ENCODE data around the gene CACNA2D4. TPM values are rescaled to one million over a fixed set of nuclear protein-coding genes. Genes with fewer than 3 reads are reported as not detected.

The CACNA2D4 gene, protein sequence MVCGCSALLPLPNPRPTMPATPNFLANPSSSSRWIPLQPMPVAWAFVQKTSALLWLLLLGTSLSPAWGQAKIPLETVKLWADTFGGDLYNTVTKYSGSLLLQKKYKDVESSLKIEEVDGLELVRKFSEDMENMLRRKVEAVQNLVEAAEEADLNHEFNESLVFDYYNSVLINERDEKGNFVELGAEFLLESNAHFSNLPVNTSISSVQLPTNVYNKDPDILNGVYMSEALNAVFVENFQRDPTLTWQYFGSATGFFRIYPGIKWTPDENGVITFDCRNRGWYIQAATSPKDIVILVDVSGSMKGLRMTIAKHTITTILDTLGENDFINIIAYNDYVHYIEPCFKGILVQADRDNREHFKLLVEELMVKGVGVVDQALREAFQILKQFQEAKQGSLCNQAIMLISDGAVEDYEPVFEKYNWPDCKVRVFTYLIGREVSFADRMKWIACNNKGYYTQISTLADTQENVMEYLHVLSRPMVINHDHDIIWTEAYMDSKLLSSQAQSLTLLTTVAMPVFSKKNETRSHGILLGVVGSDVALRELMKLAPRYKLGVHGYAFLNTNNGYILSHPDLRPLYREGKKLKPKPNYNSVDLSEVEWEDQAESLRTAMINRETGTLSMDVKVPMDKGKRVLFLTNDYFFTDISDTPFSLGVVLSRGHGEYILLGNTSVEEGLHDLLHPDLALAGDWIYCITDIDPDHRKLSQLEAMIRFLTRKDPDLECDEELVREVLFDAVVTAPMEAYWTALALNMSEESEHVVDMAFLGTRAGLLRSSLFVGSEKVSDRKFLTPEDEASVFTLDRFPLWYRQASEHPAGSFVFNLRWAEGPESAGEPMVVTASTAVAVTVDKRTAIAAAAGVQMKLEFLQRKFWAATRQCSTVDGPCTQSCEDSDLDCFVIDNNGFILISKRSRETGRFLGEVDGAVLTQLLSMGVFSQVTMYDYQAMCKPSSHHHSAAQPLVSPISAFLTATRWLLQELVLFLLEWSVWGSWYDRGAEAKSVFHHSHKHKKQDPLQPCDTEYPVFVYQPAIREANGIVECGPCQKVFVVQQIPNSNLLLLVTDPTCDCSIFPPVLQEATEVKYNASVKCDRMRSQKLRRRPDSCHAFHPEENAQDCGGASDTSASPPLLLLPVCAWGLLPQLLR
- total RNA-seq, result 2.1 and 2.8 TPM in 2 replicates

DNA sequence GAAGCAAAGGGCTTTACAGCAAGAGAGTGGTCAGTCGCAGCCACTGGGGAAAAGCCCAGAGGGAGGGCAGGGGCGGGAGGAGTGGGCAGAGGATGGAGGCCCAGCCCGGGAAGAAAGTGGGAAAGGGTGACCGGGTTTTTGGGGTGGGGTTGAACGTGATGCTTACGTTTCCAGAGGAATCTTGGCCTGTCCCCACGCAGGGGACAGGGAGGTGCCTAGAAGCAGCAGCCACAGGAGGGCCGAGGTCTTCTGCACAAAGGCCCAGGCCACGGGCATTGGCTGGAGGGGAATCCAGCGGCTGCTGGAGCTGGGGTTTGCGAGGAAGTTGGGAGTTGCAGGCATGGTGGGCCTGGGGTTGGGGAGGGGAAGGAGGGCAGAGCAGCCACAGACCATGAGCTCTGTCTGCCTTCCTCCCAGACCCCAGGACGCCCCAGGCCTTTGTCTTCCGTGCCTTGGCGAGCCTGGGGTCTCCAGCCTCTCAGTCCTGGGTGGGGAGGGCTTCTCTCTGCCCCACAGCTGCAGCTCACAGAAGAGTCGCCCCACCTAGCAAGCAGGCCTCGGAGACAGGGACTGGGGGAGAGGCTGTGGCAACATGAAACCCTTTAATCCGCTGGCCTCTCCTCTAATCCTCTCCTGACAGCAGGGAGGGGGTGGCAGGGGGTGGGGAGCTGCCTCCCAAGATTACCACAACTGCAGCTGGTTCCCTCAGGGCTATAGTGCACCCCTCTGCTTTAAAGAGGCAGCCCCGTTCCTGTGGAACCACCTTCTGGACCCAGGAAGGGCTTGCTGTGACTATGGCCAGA is at the start of gene CACNA2D4:
Gene CACNA2D4, minus strand, starts transcription at position 572 of the 803 bp plus-strand sequence. Its CDS starts 179 bp downstream, at position 393.
- ATAC-seq (ENCODE audit: low read depth), result no peak
- intact Hi-C loops (cut with micrococcal nuclease), result loop anchor here (2.0 kb wide), 1 partner anchor 15 kb away; no protein-coding TSS in a partner anchor
- H3K27me3 Mint-ChIP-seq, result peaks cover 9% of the 10 kb centered on the region

DNA sequence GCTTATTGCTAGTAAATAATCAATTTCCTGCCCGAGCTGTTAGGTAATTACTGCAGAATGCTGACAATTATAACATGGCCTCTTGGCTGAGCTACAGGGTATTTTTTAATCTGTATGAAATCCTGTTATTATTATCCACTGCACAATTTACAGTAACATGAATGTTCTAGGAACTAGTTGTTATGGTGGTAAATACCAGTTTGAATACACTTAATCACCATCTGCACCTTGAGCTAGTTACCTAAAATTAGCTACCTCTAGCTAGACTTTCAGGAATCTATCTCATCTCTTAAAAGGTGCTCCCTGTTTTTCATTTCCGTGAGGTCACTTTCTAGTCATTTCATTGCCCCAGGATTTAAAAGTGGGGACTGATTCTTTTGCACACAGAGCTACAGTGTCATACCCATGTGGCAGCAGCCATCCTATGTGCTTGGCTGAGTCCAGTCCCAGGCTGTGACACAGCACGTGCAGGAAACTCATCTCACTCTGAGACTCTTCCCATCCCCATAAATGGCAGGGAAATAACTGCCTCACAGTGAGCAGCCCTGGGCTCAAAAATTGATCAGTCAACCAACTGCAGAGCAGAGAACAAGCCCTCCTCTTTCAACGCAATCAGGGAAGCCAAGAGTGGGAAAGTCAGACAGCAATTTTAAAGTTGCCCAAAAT is 48.2 kb upstream of the CACNA2D4 start:
- Mint-ChIP-seq H3K9me3 (no peaks in the 10 kb centered on the region), H3K27ac (no peak overlapping the region), H3K4me1 (no peaks in the 10 kb centered on the region), H3K4me3 (no peak overlapping the region), H3K36me3 (ENCODE audit: low read depth) (peaks cover 46% of the 10 kb centered on the region), H3K27me3 (no peaks in the 10 kb centered on the region)
- CTCF ChIA-PET, result interaction anchor here (0.8 to 1.5 kb wide), 2 partner anchors 27 to 314 kb away, joined by 3 to 4 read pairs; no protein-coding TSS in a partner anchor
- TF ChIP-seq, protein P1, sequence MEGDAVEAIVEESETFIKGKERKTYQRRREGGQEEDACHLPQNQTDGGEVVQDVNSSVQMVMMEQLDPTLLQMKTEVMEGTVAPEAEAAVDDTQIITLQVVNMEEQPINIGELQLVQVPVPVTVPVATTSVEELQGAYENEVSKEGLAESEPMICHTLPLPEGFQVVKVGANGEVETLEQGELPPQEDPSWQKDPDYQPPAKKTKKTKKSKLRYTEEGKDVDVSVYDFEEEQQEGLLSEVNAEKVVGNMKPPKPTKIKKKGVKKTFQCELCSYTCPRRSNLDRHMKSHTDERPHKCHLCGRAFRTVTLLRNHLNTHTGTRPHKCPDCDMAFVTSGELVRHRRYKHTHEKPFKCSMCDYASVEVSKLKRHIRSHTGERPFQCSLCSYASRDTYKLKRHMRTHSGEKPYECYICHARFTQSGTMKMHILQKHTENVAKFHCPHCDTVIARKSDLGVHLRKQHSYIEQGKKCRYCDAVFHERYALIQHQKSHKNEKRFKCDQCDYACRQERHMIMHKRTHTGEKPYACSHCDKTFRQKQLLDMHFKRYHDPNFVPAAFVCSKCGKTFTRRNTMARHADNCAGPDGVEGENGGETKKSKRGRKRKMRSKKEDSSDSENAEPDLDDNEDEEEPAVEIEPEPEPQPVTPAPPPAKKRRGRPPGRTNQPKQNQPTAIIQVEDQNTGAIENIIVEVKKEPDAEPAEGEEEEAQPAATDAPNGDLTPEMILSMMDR (IDR thresholded peaks at IDR 0.05), result no peak
- intact Hi-C loops (cut with micrococcal nuclease), result no loop called here
- no peak for ATAC-seq (ENCODE audit: low read depth)
- DNase-seq, result no peak
- POLR2A ChIA-PET, result no interaction called here

More for the DNA sequence above, at the start of gene CACNA2D4:
- DNase-seq, result no peak
- peak within 1 kb of the TSS; percentile 87 for H3K27ac Mint-ChIP-seq
- ChIA-PET CTCF (interaction anchor here (2.4 kb wide), 1 partner anchor 22 kb away, joined by 10 read pairs; no protein-coding TSS in a partner anchor), POLR2A (interaction anchor here (0.6 to 1.4 kb wide), 7 partner anchors 15 to 1308 kb away, joined by 3 to 5 read pairs (median 4); partner anchors contain the start of gene ADIPOR2)
- no peaks in the 10 kb centered on the region for H3K36me3 Mint-ChIP-seq (ENCODE audit: low read depth)
- H3K9me3 Mint-ChIP-seq, result no peaks in the 10 kb centered on the region
- TF ChIP-seq, protein P1 (IDR thresholded peaks at IDR 0.05), result no peak
- H3K4me1 Mint-ChIP-seq, result peaks cover 50% of the 10 kb centered on the region
- peak within 1 kb of the TSS; percentile 86 for H3K4me3 Mint-ChIP-seq

DNA sequence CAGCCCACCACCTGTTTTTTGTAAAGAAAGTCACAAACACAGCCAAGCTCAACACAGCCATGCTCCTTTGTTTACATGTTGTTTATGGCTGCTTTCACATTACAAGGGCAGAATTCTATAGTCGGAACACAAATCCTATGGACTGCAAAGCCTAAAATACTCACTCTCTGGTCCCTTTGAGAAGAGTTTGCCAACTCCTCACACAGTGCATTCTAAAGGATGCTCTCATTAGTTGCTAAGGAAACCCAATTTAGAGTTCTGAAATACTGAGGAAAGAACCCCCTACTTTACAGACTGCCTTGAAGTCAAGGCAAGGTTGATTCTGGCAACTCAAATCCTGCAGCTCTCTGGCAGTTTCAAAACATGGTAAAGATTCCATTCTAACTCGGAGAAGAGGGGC is 47.5 kb upstream of the CACNA2D4 start:
- Mint-ChIP-seq H3K9me3 (no peaks in the 10 kb centered on the region), H3K27ac (no peak overlapping the region), H3K27me3 (no peaks in the 10 kb centered on the region), H3K4me3 (no peak overlapping the region), H3K36me3 (ENCODE audit: low read depth) (peaks cover 54% of the 10 kb centered on the region), H3K4me1 (no peaks in the 10 kb centered on the region)
- ChIA-PET POLR2A (no interaction called here), CTCF (interaction anchor here (0.8 kb wide), 1 partner anchor 26 kb away, joined by 3 read pairs; no protein-coding TSS in a partner anchor)
- intact Hi-C loops (cut with micrococcal nuclease), result no loop called here
- TF ChIP-seq, protein P1 (IDR thresholded peaks at IDR 0.05), result no peak
- ATAC-seq (ENCODE audit: low read depth) (no peak), DNase-seq (no peak)

DNA sequence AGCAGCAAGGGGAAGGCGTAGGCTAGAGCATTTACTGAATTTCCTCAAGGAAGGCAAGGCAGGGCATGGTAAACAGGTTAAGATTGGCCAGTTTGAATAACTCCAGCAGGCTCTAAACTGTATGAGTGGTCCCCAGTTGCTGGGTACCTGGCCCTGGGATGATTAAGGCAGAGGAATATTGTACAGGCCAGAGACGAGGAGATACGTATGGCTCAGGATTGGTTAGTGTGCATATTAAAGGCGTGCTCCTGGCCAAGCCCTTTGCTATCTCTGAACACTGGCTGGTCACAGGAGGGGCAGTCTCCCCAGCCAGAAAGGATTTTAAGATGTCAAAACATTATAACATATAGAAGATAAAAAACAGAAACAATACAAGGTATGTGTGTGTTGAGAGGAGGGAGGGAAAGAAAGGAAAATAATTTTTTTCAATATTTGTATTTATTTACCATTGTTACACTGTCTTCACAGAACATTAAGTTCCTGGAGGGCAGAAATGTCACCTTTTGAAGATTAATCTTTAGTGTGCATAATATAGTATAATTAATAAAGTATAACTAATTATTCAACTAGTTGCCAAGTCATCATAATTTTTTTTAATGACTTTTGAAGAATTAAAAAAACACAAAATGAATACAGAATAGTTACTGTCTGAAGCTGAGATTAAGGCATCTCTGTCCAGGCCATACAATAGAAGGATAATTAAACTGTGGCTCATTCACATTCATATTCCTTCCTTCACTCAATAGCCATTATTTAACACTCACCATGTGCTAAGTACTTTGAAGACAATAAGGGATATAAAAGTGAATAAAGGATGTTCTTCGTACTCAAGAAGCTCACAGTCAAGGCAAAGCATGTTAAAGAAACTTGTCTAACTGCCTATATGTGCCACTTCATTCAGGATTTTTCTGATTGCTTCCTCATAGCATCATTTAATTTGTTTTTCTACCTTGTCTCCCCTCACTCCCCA is 43.9 kb upstream of the CACNA2D4 start:
- intact Hi-C loops (cut with micrococcal nuclease), result no loop called here
- no peaks in the 10 kb centered on the region for H3K4me1 Mint-ChIP-seq

More for the DNA sequence above, 43.9 kb upstream of the CACNA2D4 start:
- no peak overlapping the region for H3K27ac Mint-ChIP-seq
- peaks cover 66% of the 10 kb centered on the region for H3K36me3 Mint-ChIP-seq (ENCODE audit: low read depth)
- DNase-seq (no peak), ATAC-seq (ENCODE audit: low read depth) (no peak)
- no peaks in the 10 kb centered on the region for H3K27me3 Mint-ChIP-seq
- no peak overlapping the region for H3K4me3 Mint-ChIP-seq
- no peaks in the 10 kb centered on the region for H3K9me3 Mint-ChIP-seq
- CTCF ChIA-PET, result no interaction called here
- TF ChIP-seq, protein P1 (IDR thresholded peaks at IDR 0.05), result no peak
- POLR2A ChIA-PET, result no interaction called here
